Activated naive CD4-positive, alpha-beta T cell treated with Interleukin-2 at 50 U/mL for 16 hours (primary cell): ENCODE results near the gene MRFAP1L1.
"Not testable (repeated sequence)": the region's sequence is repeated elsewhere in the genome, so short reads cannot be mapped to it uniquely, and the experiment has no call there.

Experiments
- DNase-seq: peaks from one replicate; pipeline ENCODE4 v3.0.0-alpha.2; 2020

The MRFAP1L1 gene

DNA sequence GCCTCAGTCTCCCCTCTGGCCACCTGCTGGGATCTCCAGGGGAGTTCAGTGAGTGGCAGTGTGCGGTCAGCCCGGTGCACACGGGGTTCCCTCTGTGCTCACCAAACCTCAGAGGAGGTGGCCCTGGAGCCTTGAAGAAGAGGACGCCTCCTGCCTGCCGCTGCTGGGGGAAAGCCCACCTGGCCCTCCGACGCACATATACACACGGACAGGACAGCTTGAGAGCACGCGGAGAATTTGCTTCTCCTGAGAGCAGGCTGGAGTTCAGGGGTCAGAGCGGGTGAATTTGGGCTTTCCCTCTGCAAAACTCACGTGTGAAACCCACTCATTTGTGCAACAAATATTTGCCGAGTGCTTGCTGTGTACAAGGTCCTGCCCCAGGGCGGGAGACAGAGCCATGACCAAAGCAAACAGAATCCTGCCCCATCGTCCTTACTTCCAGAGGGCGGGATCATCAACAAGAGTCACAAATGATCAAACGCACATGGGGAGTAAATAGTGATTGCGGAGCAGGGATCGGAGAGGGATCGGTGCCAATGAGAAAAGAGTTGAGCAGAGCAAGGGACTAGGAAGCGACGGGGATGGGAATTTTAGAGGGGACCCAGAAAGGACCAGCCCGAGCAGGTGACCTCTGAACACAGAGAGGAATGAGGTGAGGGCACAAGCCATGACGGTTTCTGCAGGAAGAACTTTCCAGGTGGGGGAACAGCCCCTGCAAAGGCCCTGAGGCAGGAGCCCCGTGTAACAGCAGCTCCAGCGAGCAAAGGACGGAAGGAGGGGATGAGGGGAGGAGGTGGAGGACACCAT lies 23.9 kb upstream of the MRFAP1L1 start:
- no peak for DNase-seq

DNA sequence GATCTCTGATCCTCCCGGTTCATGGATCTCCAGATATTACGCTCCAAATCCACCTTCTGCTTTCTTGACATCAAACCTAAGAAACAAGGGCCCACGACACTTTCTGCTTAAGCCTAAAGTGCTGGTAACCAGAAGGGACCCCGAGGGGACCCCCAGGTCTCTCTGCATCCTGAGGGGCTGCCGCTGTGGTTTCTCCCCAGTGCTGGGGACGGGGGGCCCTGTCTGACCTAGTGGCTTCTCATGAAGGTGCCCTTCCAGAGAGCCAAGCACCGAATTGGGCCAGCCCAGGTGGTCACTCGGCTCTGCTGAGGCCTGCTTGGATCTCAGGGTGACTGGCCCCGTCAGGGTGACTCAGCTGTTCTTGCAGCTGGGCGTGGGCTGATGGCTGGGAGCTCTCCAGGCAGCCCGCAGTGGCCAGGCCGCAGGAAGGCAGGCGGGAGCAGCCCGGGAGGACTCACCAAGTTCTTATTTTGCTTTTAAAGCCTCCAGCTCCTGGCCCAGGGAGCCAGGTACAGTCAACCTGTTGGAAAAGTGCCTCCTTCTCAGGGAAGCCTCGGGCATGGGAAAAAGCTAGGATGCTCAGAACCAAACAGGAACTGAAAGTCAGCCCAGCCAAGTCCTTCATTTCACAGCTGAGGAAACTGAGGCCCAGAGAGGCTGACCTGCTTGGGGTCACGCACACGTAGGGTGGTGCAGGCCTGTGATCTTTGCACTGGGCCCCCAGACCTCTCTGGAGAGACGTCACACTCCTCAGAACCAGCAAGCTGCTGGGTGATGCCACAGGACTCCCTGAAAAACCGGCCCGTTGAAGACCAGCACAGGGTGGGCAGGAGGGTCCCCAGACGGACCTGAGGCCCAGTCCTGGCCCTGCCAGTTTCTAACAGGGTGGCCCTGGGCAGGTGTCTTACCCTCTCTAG lies 23.0 kb upstream of the MRFAP1L1 start:
- no peak for DNase-seq

DNA sequence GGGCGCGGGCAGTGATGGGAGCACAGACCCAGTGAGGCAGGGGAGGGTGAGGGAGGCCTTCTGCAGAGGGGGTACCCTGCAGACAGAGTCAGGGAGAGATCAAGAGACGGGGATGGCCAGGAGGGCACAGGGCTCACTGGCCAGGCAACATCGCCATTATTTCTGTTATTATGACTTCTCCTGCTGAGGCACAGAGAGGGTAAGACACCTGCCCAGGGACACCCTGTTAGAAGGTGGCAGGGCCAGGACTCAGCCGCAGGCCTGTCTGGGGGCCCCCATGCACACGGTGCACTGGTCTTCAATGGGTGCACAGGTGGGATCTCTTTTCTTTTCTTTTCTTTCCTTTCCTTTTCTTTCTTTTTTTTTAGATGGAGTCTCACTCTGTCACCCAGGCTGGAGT lies 22.1 kb upstream of the MRFAP1L1 start:
- DNase-seq: no peak

DNA sequence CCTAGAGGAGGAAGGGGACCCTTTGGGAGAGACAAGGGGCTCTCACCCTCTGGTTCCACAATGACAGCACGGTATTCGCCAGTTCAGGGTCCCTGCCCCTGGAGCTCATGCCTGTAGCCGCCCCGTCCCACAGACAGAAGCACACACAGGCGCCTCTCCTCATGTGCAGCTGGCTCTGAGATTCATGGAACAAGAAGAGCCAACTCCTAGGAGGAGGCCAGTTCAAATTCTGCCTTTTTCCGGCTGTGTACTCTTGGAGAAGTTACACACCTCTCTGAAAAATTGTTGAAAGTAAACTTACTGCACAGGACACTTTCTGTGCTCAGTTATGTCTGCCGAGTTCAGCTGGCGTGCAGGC lies 21.6 kb upstream of the MRFAP1L1 start:
- DNase-seq: no peak

GRCh38 chr4:6730603-6731317 lies 21.1 kb upstream of the MRFAP1L1 start:
- no peak for DNase-seq

- no peak for DNase-seq
Observed at GRCh38 chr4:6728320-6729029, 18.8 kb upstream of the MRFAP1L1 start.

DNA sequence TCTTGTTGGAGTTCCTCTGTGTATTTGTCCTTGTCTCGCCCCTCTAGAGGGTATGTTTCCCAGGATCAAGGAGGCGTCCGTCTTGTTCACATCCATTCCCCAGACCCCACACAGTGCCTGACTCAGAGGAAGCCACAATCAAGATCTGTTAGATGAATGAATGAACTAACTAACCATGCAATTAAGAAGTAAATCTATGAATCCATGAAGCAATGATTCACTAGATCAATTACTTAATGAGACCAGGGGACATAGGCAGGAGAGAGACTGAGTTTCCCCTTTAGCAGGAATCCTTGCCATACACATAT lies 18.2 kb upstream of the MRFAP1L1 start:
- no peak for DNase-seq

DNA sequence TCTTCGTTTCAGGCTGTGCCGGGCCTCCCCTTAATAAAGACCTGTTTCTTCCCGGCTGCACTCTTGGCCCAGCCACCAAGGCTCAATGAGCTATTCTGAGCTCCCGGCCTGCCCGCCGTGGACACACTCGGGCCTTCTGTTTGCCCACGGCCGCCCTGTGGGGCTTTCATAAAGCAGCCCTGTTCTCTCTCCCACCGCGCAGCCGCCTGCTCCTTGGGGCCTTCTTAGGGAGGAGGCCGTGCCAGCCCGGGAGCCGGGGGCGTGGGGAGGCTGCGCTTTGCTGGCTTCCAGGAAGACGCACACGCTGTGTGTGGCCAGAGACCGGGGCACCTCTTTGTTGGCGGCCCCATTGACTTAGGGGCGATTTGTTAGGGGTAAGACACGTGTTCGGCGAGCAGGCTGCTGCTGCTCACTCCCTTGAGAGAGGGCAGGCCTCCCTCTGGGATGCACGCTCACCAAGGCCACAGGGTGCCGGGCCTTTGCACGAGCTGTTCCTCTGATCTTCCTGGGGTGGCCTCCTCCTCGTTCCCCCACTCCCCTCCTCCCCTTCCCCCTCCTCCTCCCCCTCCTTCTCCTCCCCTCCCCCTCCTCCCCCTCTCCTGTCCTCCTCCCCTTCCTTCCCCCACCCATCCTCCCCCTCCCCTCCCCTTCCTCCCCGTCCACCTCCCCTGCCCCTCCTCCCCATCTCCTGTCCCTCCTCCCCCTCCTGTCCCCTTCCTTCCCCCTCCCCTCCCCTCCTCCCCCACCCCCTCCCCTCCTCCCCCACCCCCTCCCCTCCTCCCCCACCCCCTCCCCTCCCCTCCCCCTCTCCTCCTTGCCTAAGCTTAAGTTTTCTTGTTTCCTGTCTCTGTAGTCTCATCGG lies 17.6 kb upstream of the MRFAP1L1 start:
- no peak for DNase-seq

- DNase-seq: not testable (repeated sequence)
Observed at GRCh38 chr4:6725427-6725961, 15.8 kb upstream of the MRFAP1L1 start.

DNA sequence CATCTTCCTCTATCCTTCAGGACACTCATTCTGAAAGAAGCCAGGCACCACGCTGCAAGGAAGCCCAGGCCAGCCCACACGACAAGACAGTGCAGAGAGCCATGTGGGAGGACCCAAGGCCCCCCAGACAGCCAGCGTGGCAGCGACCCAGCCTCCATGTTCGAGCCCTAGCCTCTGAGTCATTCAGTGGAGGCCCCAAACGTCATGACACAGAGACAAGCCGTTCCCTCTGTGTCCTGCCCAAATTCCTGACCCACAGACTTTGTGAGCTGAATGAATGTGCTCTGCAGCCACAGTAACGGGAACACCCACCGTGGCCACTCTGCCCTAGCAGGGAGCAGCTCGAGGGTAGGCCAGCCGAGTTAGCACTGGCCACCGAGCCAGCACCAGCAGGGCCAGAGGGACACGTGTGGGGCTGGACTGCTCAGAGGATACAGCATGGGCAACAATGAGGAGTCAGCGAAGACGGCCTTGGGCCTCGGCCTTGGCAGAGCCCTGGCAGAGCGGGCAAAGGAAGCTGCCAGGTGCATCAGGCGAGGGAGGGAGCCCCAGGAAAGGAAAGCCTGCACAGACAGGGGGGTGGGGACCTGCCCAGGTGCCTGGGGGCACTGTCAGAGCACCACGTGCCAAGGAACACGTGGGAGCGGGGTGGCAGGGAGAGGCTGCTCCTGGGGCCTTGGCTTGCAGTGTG lies 14.9 kb upstream of the MRFAP1L1 start:
- DNase-seq: no peak

- no peak for DNase-seq
Observed at GRCh38 chr4:6723851-6724250, 14.2 kb upstream of the MRFAP1L1 start.

- DNase-seq: no peak
Observed at GRCh38 chr4:6722891-6723290, 13.2 kb upstream of the MRFAP1L1 start.

DNA sequence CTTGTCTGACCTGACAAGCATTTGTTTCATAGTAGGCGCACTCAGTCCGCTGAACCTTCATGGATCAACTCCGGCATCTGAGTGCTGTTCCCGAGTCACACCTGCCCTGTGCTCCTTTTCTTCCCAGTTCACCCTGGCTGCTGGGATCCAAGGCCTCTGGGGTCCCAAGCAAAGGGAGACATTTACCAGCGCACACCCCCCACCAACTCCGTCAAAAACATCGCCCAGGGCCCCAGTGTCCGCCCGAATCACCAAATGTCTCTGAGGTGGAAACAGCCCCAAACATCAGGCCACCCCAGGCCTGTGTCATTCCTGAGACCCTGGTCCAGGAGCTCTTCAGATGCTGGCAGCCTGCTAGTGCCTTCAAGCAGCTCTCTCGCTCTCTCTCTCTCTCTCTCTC lies 11.5 kb upstream of the MRFAP1L1 start:
- no peak for DNase-seq

GRCh38 chr4:6720202-6720699 lies 10.6 kb upstream of the MRFAP1L1 start:
- DNase-seq: peak; percentile 81

GRCh38 chr4:6719611-6720179 lies 10.0 kb upstream of the MRFAP1L1 start:
- DNase-seq: no peak

DNA sequence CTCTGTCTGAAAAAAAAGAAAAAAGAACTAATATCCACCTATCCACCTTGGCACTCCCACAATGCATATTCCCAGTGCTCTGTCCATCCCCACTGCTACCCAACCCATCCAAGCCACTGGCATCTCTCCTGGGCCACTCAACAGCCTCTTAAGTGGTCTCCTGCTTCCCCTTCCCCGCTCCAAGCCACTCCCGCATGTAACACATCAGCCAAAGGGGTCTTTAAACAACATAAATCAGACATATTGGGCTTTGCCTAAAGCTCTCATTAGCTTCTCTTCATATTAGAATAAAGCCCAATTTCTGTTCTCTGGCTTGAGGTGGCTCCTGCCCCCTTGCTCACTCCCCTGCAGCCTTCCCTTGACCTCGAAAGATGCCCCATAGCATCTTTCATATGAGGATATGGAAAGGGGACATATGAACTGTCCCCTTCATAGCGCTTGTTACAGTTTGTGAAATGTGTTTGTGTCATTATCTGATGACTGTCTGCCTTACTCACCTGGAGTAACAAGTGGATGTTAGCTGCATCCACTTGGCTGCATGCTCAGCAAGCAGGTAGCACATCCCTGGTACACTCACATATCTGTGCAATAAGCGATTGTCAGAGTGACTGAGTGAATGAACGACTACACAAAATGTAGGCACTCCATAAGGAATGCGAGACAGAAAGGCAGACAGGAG lies 9.4 kb upstream of the MRFAP1L1 start:
- DNase-seq: no peak

- DNase-seq: no peak
Observed at GRCh38 chr4:6716958-6717655, 7.4 kb upstream of the MRFAP1L1 start.

DNA sequence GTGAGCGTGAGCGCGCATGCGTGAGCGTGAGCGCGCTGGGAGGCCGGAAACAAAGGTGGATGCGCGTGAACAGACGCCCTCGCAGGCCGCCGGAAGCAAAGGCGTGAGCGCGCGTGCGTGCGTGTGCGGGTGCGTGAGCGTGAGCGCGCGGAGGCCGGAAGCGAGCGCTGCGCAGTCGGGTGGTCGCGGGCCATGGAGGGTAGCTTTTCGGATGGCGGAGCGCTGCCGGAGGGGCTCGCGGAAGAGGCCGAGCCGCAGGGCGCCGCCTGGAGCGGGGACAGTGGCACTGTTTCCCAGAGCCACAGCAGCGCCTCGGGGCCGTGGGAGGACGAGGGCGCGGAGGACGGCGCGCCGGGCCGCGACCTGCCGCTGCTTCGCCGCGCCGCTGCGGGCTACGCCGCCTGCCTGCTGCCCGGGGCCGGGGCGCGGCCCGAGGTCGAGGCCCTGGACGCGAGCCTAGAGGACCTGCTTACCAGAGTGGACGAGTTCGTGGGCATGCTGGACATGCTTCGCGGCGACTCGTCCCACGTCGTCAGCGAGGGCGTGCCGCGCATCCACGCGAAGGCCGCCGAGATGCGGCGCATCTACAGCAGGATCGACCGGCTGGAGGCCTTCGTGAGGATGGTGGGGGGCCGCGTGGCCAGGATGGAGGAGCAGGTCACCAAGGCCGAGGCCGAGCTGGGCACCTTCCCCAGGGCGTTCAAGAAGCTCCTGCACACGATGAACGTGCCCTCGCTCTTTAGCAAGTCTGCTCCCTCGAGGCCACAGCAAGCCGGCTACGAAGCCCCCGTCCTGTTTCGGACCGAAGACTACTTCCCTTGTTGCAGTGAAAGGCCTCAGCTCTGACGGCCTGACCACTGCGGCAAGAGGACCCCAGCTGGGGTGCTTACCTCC lies 6.6 kb upstream of the MRFAP1L1 start, which contains the start of gene BLOC1S4:
BLOC1S4 (plus strand) TSS at position 157 of the 894 bp plus-strand sequence; CDS start at position 193, 36 bp downstream.
- peak; percentile 87 for DNase-seq
